NCI-H146 treated with DMSO at 0.1 percent for 48 hours (cell line): Measurements from ENCODE around the gene RNF167.
A peak's percentile ranks its signal among the peaks of the same experiment; 100 is the strongest.

Experiments used
- DNase-seq: peaks from one replicate; lab custom pipeline; 2025; ENCODE audit not compliant: unreplicated experiment; lab: John Stamatoyannopoulos, UW

Gene RNF167

GRCh38 chr17:4939796-4940554, at the start of gene RNF167, which contains the start of gene SLC25A11:
TSS of gene RNF167 (plus strand) at chr17:4940268. CDS start at chr17:4940910, 642 bp downstream.
TSS of gene SLC25A11 (minus strand) at chr17:4940046. CDS start at chr17:4939910, 136 bp downstream.
- peak; percentile 96 for DNase-seq

GRCh38 chr17:4891411-4892410, 48.4 kb upstream of the RNF167 start:
- DNase-seq, result no peak

DNA sequence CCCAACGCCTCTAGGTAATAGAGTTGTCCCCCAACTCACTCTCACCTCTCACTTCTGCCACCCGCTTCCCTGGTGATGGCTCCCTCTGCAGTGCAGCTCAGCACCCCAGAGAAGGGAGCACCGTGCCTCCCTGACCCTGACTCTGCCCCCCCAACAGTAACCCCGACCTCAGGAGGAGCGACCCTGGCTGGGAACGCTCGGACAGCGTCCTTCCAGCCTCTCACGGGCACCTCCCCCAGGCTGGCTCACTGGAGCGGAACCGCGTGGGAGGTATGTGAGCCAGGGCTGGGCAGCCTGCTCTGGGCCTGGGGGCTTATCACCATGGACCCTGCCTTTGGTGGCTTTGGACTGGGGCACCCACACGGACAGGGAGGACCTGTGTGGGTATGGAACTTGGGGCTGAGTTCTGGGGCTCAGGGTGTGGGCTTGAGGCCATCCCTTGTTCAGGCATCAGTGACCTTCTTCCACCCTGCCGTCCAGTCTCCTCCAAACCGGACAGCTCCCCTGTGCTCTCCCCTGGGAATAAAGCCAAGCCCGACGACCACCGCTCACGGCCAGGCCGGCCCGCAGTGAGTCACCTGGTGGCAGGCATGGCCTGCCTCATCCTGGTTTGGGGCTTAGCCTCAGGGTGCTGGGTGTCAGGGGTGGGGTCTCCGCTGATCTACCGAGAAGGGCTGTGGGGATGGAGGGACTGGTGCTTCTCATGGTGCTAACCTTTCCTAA, 47.4 kb upstream of the RNF167 start:
- DNase-seq, result no peak

- no peak for DNase-seq
These were observed 46.8 kb upstream of the RNF167 start for GRCh38 chr17:4893272-4893671.

DNA sequence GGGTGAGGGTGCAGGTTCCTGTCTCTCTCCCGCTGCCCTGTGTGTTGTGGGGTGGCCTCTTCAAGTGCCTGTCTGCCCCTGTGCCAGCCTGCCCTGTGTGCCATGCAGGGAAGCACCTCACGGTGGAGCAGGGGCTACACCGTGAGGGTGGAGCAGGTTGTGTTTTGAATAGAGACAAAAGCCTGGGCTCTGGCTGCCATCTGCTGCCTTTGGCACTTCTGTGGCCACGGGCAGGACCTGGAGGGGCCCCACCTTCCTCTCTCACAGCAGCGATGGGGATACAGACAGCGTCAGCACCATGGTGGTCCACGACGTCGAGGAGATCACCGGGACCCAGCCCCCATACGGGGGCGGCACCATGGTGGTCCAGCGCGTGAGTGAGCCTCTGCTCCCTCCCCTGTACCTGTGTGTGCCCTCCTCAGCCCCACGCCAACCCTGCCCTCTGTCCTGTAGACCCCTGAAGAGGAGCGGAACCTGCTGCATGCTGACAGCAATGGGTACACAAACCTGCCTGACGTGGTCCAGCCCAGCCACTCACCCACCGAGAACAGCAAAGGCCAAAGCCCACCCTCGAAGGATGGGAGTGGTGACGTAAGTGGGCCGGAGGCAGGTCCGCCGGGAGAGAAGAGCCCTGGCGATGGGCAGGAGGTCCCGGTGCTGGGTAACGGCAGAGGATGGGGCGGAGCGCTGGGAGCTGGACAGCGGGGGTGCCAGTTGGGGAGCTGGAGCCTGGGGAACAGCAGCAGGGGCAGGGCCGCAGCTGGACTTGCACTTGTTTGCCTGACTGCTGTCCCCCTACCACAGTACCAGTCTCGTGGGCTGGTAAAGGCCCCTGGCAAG, 46.1 kb upstream of the RNF167 start:
- DNase-seq, result no peak

DNA sequence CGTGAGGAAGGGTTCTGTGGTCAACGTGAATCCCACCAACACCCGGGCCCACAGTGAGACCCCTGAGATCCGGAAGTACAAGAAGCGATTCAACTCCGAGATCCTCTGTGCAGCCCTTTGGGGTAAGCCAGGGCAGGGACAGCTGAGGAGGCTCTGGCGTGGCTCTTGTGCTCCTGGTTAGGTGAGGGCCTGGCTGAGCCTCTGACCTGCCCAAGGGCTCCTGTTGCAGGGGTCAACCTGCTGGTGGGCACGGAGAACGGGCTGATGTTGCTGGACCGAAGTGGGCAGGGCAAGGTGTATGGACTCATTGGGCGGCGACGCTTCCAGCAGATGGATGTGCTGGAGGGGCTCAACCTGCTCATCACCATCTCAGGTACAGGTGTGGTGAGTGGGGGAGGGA, 44.9 kb upstream of the RNF167 start:
- DNase-seq, result no peak

DNA sequence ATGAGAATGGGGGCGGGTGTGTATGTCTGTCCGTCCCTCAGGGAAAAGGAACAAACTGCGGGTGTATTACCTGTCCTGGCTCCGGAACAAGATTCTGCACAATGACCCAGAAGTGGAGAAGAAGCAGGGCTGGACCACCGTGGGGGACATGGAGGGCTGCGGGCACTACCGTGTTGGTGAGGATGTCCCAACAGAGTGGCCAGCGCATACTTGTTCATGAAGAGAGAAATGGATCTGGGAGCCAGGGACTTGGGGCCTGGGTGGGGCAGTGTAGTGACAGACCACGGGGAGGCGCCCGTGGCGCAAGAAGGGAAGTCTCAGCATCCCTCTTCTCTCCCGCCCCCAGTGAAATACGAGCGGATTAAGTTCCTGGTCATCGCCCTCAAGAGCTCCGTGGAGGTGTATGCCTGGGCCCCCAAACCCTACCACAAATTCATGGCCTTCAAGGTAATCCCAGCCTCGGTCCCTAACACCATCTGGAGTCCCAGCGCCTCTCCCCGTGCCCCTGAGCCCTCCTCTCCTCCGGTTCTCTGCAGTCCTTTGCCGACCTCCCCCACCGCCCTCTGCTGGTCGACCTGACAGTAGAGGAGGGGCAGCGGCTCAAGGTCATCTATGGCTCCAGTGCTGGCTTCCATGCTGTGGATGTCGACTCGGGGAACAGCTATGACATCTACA, 44.3 kb upstream of the RNF167 start:
- DNase-seq, result no peak

- no peak for DNase-seq
These were observed 43.5 kb upstream of the RNF167 start for GRCh38 chr17:4896332-4897197.

GRCh38 chr17:4897198-4897687, 42.8 kb upstream of the RNF167 start:
- DNase-seq, result no peak

GRCh38 chr17:4897785-4898184, 42.3 kb upstream of the RNF167 start:
- DNase-seq, result no peak

- no peak for DNase-seq
These were observed 41.7 kb upstream of the RNF167 start for GRCh38 chr17:4898351-4898750.

DNA sequence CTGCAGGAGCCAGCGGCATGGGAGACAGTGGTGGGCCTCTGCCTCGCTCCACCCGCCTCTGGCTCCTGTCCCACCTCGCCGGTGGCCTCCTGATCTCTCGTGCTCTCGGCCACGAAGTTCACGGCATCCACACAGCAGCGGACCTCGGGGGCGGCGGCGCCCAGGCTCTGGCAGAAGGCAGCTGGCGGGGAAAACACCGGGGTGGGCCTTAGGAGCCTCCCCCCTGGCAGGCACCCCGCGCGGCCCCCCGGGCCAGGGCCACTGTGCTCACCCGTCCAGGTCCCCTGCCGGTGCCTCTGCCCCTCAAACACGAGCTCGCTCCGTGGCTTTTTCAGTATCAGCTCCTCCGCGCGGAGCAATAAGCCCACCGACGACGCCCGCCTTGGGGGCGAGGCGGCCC, 41.1 kb upstream of the RNF167 start:
- no peak for DNase-seq

DNA sequence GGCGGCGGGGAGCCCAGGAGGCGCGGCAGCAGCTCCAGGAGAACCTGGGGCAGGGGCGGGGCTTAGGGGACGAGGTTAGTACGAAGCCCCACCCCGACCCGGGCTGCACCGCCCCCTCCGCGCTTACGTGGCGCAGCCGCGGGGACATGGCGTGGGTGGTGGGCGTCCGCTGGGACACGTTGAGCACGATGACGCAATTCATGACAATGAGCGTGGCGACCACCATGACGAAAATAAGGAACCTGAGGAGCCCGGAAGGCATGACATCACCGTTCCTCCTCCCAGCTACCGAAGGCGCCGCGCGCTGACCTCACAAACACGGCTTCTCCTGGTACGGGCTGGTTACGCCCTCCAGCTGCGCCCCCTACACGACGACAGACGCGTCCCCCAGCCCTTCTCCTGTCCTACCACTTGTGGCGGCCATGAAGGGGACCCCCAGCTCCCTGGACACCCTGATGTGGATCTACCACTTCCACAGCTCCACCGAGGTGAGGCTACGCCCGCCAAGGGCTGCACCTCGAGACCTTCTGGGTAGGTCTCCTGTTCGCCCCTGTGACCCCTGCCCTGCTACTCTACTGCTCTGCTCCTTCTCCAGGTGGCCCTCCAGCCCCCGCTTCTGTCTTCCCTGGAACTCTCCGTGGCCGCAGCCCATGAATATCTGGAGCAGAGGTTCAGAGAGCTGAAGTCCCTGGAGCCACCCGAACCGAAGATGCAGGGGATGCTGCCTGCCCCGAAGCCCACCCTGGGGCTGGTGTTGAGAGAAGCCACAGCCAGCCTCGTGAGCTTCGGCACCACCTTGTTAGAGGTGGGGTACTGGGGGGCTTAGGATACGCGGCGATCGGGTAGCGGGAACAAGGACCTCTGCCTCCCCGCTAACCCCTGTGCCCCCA, 40.5 kb upstream of the RNF167 start, which contains the start of gene C17orf107:
TSS of gene C17orf107 (plus strand) at position 196 of the 890 bp plus-strand sequence. CDS start at position 423, 227 bp downstream.
- no peak for DNase-seq

DNA sequence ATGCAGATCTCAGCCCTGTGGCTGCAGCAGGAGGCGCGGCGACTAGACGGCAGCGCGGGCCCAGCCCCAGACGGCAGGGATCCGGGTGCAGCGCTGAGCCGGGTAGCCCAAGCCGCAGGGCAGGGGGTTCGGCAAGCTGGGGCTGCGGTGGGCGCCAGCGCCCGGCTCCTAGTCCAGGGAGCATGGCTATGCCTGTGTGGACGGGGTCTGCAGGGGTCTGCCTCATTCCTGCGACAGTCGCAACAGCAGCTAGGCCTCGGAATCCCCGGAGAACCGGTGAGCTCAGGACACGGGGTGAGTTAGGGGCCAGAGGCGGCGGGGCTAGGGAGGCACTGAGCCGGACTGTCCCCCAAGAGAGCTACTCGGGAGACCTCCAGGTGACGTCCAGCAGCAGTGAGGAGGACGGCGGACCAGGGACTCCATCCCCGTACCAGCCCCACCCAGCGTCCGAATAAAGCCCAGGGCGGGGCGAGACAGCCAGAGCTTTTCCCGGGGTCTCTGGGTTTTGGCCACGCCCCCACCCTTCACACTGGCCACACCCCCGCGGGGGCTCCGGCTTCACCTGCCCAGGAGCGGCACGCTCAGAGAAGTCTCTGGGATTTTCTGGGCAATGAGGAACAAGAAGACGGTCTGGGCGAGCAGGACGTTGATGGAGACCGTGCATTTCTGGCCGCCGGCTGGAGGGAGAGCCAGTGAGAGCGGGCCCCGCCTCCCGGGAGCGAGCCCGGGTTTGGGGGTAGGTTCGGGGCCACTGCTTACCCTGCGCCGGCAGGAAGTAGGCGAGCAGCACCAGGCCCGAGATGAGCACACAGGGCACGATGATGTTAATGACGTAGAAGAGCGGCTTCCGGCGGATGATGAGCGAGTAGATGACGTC, 39.6 kb upstream of the RNF167 start:
- DNase-seq, result no peak

- DNase-seq, result no peak
These were observed 38.9 kb upstream of the RNF167 start for GRCh38 chr17:4901108-4901647.

DNA sequence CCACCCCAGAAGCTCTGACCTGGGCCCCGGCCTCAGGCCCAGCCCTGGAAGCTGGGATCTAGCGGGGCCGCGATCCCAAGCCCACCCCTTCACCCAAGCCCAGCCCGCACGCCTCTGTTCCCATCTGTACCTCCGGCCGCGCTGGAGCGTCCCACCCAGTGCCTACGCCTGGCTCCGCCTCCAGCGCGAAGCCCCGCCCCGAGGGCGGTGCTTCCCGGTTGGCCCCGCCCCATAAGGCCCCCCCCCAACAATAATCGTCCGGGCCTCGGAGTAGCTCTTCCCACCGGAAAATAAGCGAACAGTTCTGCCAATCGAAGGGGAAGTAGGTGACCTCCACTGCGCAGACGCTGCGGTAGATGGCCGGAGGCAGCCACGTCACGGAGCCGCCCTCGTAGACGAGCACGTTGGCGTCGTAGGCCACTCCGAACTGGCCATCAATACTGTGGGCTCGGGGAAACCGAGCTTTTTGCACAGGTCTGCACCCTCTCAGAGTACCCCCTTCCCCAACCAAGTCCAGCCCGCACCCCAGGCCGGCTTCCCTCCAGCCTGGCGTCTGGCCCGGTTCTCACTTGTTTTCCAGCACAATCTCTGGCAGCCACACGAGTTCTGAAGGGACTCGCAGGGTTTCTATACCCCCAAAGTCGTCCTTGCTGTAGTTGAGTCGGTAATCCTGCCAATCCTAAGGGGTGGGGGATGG, 38.3 kb upstream of the RNF167 start:
- no peak for DNase-seq
